Measurements from ENCODE around the gene CLEC4M.
"Not testable (repeated sequence)": the region's sequence is repeated elsewhere in the genome, so short reads cannot be mapped to it uniquely, and the experiment has no call there.

CLEC4M gene

GRCh38 chr19:7779631-7780486 is 16.8 kb downstream of the CLEC4M start:
- DNase-seq: no peak

DNA sequence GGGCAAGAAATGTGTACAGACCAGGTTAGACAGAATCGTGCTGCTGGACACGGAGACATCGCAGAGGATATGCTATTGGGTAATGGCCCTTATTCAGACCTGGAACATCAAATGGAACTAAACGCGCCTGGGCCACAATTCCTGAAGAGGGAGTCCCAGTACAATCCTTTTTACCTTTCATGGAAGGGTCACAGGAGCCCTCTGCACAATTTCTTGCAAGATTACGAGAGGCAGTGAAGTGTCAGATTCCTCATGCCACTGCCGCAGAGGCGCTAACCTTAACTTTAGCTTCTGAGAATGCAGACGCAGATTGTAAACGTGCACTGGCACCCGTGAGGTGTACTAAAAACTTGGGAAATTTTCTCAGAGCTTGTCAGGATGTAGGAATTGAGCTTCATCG is 18.1 kb downstream of the CLEC4M start:
- DNase-seq: no peak

DNA sequence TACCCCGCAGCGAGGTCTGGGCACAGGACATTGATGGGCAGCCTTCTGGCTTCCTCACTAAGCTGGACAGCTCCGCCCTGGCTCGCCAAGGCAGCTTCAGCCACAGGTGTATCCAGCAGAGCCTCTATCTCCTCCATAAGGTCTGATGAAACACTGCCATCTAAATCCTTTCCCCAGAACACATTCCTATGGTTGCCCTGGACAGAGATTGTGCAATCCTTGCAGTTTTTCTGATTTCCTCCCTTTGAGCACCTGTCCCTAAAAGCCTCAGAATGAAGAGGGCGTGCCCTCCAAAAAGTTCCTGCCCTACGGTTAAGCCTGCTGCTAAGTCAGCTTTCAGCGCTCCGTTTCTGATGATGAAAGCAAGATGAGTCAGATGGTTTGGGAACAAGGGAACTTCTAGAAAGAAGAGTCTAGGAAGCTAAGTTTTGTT is 21.0 kb downstream of the CLEC4M start:
- DNase-seq: no peak

- no peak for DNase-seq
Observed at GRCh38 chr19:7784856-7785255, 21.8 kb downstream of the CLEC4M start.

DNA sequence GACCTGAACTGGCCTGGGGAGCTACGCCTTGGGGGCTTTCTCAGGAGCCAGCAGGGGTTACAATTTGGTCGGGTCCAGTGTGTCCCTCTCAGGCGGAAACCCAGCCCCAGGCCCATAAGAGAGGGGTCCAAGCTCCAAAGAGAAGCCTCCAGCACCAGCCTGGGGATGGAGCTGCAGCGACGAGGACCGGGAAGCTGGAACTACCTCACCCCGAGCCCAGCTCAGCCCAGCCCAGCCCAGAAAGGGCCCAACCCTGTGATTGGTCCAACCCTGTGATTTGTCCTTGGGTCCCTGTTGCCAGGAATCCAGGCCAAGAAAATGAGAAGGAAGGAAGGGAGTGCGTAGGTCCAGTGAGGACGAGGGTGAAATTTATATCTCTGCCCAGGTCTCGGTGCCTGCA is 24.1 kb downstream of the CLEC4M start:
- DNase-seq: no peak

DNA sequence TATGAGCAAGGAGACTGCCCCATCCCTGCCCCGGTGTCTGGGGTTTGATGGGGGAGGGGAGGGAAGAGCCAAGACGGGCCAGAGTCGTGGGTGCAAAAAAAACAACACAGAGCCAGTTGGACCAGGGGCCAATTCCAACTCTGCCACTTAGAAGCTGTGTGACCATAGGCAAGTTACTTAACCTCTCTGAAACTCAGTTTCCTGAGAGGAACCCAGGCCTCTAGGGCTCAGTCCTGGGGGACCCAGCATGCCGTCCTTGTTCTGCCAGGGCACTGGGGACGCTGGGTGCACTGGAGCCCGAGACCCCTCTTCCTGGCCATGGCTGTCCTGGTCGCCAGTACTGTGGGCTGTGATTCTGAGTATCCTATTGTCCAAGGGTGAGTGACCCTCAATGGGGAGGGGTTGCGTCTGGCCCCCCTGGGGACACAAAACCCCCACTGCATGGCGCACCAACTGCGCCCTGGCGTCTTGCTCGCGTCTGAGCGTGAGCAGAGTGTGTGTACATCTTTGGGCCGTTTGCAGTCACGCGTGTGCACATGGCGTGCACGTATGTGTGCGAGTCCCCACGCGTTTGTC is 24.6 kb downstream of the CLEC4M start:
- no peak for DNase-seq

DNA sequence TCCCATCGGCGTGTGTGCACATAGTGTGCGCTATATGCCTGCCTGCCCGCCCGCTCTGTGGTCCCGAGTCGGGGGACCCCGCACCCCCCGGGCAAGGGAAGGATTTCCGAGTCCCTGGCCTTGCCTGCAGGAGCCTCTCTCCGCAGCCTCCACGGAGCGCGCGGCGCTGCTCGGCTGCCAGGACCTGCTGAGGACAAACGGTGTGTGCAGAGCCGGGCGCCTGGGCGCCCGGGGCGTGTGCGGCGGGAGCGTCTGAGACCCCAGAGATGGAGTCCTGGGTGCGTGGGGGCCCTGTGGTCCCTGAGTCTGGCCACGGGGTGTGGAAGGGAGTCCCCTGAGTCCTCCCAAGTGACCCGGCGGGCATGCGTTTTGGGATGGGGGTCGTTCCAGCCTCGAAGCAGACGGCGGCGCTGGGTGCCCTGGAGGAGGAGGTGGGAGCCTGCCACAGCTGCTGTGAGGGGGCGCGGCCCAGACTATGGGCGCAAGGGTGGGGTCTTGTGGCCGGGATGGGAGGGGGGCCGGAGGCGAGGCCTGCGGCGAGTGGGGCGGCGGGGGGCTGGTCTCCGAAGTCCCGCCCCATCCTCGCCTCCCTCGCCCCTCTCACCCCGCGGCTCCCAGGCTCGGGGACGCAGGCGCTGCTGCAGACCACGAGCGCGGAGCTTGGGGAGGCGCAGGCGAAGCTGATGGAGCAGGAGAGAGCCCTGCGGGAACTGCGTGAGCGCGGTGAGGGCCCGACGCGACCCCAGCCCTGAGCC is 25.3 kb downstream of the CLEC4M start:
- DNase-seq: no peak

GRCh38 chr19:7788933-7789323 is 25.9 kb downstream of the CLEC4M start:
- DNase-seq: no peak

DNA sequence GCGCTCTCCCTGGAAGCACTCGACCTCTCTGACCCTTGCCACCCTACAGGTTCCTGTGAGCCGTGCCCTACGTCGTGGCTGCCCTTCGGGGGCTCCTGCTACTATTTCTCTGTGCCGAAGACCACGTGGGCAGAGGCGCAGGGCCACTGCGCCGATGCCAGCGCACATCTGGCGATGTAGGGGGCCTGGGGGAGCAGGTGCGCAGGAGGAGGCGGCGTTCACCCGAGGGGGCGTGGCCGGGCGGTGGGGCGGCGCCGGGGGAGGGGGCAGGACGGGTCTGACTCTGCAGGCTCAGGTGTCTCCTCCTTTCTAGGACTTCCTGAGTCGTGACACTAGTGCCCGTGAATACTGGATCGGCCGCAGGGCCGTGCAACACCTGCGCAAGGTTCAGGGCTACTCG is 26.4 kb downstream of the CLEC4M start:
- no peak for DNase-seq

- no peak for DNase-seq
Observed at GRCh38 chr19:7790416-7790815, 27.4 kb downstream of the CLEC4M start.

DNA sequence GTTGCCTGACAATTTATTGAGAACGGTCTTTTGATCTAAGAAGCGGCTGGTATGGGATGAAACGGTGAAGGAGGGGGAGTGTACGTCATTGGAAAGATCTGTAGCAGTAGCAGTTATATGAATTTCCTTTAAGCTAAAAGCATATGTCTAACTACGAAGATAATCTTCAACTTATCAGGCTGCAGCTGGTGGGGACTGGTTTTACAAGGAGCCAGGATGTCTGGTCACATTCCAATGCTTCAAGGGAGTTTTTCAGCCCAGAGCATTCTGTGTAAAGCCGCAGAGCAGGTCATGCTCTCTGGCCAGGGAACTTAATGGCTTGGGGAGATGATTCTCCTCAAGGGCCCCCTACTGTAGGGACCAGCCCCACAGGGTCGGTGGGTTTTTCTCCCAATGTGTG is 29.2 kb downstream of the CLEC4M start:
- DNase-seq: no peak

- not testable (repeated sequence) for DNase-seq
Observed at GRCh38 chr19:7792701-7793100, 29.7 kb downstream of the CLEC4M start.

GRCh38 chr19:7793493-7793892 is 30.4 kb downstream of the CLEC4M start:
- no peak for DNase-seq

DNA sequence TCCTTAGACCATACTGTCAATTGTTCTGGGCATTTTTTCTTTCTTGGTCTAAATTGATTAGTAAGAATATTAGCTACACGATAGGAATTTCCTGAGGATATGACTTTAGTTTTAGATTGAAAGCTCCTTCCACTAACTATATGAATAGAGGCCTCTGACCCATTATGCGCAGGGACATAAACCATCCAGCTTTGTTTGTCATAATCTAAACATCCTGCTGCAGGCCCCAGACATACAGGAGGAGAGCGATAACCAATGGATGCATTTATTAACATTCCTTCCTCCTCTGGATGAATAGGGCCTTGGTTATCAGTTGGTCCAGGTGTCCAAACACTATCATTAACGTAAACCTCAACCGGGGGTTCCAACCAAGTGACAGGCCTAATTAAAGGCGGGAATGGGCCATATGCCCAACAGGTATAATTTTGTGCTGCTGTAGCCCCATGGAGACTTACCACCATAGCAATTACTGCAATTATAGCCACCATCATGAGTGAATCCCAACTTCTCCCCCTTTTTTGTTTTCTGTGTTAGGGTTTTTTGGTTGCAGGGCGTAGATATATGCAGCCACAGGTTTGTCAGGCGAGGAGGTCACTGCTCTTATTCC is 32.6 kb downstream of the CLEC4M start:
- no peak for DNase-seq

DNA sequence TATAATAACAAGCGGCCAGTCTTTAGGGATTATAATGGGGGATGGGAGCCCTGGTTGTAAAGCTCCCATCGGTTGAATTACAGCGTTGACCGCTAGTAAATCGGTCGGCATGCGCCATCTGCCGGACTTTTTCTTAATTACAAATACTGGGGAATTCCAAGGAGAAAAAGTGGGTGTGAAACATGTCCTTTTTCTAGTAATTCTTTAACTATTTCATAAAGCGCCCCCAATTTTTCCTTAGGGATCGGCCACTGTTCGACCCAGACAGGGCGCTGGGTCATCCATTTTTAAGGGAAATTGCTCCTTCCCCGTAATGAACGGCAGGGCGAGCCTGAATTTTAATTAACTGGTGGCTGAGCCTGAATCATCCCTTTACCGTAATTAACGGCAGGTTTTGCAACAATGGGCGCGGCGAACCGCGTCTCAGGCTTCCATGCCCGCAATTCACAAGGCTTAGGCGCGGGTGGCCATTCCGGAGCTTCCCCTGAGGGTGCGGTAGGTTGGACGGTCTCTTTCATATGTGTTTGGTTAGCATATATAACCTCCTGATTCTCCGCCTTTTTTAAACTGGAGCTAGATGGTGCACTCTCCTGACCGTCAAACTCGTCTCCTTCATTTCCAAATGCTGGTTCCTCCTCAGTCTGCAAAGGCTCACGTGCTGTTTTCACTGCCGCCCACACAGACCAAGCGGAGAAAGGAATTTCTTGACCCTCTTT is 36.8 kb downstream of the CLEC4M start:
- DNase-seq: no peak

- DNase-seq: no peak
Observed at GRCh38 chr19:7801020-7801570, 38.1 kb downstream of the CLEC4M start.

- no peak for DNase-seq
Observed at GRCh38 chr19:7806234-7806633, 43.2 kb downstream of the CLEC4M start.

GRCh38 chr19:7806876-7807275 is 43.8 kb downstream of the CLEC4M start:
- DNase-seq: no peak

DNA sequence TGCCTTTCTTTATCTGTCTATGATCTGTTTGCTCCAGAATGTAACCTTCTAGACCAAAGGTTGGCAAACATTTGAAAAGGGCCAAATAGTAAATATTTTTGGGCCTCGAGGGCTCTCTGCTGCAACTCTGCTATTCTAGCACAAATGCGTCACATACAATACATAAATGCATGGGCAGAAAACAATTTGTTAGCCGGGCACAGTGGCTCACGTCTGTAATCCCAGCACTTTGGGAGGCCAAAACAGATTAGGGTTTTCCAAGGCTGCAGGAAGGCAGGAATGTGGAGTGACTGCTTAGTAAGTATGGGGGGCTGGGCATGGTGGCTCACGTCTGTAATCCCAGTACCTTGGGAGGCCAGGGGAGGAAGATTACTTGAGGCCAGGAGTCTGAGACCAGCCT is 45.1 kb downstream of the CLEC4M start:
- DNase-seq: no peak

DNA sequence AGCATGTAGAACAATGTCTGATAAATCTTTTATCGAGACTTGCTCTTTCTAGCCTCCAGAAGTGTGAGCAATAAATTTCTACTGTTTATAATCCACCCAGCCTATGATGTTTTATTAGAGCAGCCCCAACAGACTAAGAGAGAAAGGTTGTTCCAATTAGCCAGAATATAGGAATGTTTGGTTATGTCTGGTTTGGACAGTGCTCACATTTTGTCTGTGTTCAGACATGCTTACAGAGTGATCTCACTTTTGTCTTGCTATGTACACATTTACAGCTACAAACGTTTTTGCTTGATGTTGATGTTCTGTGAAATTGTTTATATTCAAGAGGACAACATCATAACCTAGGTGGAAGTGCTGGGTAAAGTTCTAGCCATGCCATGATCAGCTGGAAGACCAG is 48.9 kb downstream of the CLEC4M start:
- no peak for DNase-seq

DNA sequence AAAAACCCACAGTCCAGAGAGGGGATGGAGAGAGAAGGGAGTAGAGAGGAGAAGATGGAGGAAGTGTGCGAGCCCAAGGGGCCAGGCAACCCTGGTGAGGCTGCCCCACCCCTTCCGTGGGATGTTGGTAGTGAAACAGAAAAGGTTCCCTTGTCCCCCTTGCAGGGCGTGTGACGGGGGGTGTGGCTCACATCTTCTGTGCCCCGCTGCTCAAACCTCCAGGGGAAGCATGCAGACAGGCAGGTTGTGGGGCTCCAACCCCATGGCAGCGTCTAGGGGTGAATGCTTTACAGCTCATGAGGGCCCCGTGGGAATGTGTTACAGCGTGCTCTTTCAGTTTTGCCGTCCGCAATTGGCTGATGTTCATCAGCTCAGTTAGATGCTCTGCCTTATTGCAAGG is 52.3 kb downstream of the CLEC4M start:
- DNase-seq: no peak

GRCh38 chr19:7816040-7816439 is 53.0 kb downstream of the CLEC4M start:
- not testable (repeated sequence) for DNase-seq

DNA sequence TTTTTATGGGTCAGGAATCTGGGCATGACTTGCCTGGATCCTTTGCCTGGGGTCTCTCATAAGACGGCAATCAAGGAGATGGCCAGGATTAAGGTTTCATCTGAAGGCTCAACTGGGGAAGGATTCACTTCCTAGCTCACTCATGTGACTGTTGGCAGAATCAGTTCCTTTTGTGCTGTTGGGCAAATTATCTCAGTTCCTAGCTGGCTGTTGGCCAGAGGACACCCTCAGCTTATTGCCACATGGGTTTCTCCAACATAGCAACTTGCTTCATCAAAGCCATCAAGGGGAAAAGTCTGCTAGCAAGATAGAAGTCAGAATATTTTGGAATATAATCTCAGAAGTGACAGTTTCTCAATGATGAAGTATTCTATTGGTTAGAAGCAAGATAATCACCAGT is 54.8 kb downstream of the CLEC4M start:
- DNase-seq: no peak

All from NCI-H446 treated with DMSO at 0.1 percent for 48 hours (cell line).